ENCODE measurements around the gene NECTIN3. TPM values are rescaled to one million over a fixed set of nuclear protein-coding genes. Genes with fewer than 3 reads are reported as not detected.

NECTIN3 gene
- total RNA-seq, 4 donors from 2014 or later: 4.3 to 9.7 (median 5.8) TPM

DNA sequence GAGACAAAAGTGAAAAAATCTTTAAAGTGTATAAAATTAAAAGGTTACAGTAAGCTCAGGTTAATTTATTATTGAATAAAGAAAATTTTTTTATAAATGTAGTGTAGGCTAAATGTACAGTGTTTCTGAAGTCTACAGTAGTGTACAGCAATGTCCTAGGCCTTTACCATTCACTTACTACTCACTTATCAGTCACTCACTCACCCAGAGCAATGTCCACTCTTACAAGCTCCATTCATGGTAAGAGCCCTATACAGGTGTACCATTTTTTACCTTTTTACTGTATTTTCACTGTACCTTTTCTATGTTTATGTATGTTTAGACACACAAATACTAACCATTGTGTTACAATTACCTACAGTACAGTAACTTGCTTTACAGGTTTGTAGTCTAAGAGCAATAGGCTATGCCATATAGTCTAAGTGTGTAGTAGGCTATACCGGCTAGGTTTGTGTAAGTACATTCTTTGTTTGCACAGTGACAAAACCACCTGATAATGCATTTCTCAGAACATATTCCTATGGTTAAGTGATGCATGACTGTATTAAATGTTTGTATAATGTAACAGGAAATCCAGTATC, 38.1 kb upstream of the NECTIN3 start:
- ATAC-seq: no peak
- no peaks in the 10 kb centered on the region for H3K4me1 ChIP-seq
- intact Hi-C loops (cut with DNase I; ENCODE audit: low total_unique reads) (no loop called here), in situ Hi-C loops (cut with MboI; ENCODE audit: low sequenced_read_pairs in 4 of 4) (no loop called here)
- no peak overlapping the region for H3K27ac ChIP-seq
- no peak overlapping the region for H3K4me3 ChIP-seq
- H3K36me3 ChIP-seq: no peaks in the 10 kb centered on the region
- TF ChIP-seq, protein P1, sequence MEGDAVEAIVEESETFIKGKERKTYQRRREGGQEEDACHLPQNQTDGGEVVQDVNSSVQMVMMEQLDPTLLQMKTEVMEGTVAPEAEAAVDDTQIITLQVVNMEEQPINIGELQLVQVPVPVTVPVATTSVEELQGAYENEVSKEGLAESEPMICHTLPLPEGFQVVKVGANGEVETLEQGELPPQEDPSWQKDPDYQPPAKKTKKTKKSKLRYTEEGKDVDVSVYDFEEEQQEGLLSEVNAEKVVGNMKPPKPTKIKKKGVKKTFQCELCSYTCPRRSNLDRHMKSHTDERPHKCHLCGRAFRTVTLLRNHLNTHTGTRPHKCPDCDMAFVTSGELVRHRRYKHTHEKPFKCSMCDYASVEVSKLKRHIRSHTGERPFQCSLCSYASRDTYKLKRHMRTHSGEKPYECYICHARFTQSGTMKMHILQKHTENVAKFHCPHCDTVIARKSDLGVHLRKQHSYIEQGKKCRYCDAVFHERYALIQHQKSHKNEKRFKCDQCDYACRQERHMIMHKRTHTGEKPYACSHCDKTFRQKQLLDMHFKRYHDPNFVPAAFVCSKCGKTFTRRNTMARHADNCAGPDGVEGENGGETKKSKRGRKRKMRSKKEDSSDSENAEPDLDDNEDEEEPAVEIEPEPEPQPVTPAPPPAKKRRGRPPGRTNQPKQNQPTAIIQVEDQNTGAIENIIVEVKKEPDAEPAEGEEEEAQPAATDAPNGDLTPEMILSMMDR (IDR thresholded peaks at IDR 0.05 in 4 of 5, conservative IDR thresholded peaks at IDR 0.05 in 1 of 5): no peak
- TF ChIP-seq POLR2A (IDR thresholded peaks at IDR 0.05): no peak
- no peaks in the 10 kb centered on the region for H3K27me3 ChIP-seq
- no peak for DNase-seq
- H3K9me3 ChIP-seq: no peaks in the 10 kb centered on the region

DNA sequence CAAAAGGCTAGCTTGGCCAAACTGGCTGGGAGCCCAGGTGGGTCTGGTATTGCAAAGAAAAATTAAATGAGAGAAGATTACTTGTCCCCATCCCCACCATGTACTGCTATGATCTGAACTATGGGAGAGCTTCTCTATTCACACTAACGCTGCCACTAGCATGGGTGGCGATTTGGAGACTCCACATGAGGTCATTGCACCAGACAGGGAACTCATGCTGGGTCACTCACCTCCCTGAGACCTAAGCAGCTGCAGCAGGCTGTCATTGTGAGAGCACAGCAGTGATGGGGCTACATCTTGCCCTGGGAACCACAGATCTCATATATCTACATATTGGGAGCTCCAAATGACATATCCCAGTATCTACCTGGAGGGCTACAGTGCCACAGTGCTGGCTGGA, 36.3 kb upstream of the NECTIN3 start:
- Histone ChIP-seq H3K27ac (no peak overlapping the region), H3K9me3 (no peaks in the 10 kb centered on the region), H3K36me3 (no peaks in the 10 kb centered on the region), H3K27me3 (no peaks in the 10 kb centered on the region), H3K4me3 (no peak overlapping the region), H3K4me1 (no peaks in the 10 kb centered on the region)
- no peak for ATAC-seq
- in situ Hi-C loops (cut with MboI; ENCODE audit: low sequenced_read_pairs in 4 of 4): no loop called here
- TF ChIP-seq POLR2A (IDR thresholded peaks at IDR 0.05): no peak
- TF ChIP-seq, protein P1 (IDR thresholded peaks at IDR 0.05 in 4 of 5, conservative IDR thresholded peaks at IDR 0.05 in 1 of 5): no peak
- no peak for DNase-seq
- intact Hi-C loops (cut with DNase I; ENCODE audit: low total_unique reads): no loop called here

DNA sequence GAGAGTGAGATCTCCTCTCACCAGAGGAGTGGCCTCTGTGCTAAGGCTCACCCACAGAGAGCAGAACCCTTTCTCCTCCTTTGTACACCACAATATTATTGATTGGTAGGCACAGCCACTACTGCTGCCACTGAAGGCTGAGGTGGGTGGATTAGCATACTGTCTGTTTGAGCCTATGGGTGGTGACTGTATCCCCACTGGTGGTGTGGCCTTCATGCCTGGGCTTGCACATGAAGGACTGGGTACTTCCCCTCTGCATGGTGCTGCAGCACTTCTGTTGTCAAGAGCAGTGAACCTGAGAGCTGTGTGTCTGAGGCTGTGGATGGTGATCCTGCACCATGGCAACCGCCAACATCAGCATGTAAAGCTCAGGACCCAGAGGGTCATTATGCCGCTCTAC, 35.7 kb upstream of the NECTIN3 start:
- DNase-seq: no peak
- in situ Hi-C loops (cut with MboI; ENCODE audit: low sequenced_read_pairs in 4 of 4) (no loop called here), intact Hi-C loops (cut with DNase I; ENCODE audit: low total_unique reads) (no loop called here)
- Histone ChIP-seq H3K4me1 (no peaks in the 10 kb centered on the region), H3K27me3 (no peaks in the 10 kb centered on the region), H3K4me3 (no peak overlapping the region), H3K36me3 (no peaks in the 10 kb centered on the region), H3K27ac (no peak overlapping the region), H3K9me3 (no peaks in the 10 kb centered on the region)
- TF ChIP-seq, protein P1 (IDR thresholded peaks at IDR 0.05 in 4 of 5, conservative IDR thresholded peaks at IDR 0.05 in 1 of 5): no peak
- no peak for TF ChIP-seq POLR2A (IDR thresholded peaks at IDR 0.05)
- ATAC-seq: no peak

DNA sequence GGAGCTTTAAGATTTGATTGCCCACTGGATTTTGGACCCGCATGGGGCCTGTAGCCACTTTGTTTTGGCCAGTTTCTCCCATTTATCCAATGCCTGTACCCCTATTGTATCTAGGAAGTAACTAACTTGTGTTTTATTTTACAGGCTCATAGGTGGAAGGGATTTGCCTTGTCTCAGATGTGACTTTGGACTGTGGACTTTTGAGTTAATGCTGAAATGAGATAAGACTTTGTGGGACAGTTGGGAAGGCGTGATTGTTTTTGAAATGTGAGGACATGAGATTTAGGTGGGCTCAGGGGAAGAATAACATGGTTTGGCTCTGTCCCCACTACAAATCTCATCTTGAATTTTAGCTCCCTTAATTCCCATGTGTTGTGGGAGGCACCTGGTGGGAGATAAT, 30.7 kb upstream of the NECTIN3 start:
- Histone ChIP-seq H3K36me3 (no peaks in the 10 kb centered on the region), H3K9me3 (no peaks in the 10 kb centered on the region), H3K4me1 (no peaks in the 10 kb centered on the region), H3K27me3 (no peaks in the 10 kb centered on the region), H3K4me3 (no peak overlapping the region), H3K27ac (no peak overlapping the region)
- DNase-seq (no peak), ATAC-seq (no peak)
- no peak for TF ChIP-seq POLR2A (IDR thresholded peaks at IDR 0.05)
- TF ChIP-seq, protein P1 (IDR thresholded peaks at IDR 0.05 in 4 of 5, conservative IDR thresholded peaks at IDR 0.05 in 1 of 5): no peak
- intact Hi-C loops (cut with DNase I; ENCODE audit: low total_unique reads) (no loop called here), in situ Hi-C loops (cut with MboI; ENCODE audit: low sequenced_read_pairs in 4 of 4) (no loop called here)

DNA sequence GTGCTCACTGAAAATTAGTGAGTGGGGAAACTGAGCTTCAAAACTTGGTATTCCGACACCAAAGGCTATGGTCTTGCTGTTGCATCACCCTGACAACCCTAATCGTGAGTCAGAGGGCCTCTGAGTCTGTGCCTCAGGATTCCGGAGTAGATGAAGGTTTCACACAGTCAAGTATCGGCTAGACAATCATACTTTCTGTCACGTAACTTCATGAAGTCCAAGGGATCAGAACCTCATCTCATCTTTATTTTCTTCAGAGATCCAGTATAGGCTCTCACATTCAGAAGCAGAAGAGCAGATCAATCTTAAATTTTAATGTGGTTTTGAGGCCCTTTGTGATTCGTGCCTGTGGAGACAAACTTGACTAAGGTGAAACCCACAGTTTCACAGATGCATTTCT, 26.1 kb upstream of the NECTIN3 start:
- intact Hi-C loops (cut with DNase I; ENCODE audit: low total_unique reads): no loop called here
- no peak overlapping the region for H3K27ac ChIP-seq
- H3K27me3 ChIP-seq: no peaks in the 10 kb centered on the region
- H3K4me1 ChIP-seq: no peaks in the 10 kb centered on the region
- DNase-seq (no peak), ATAC-seq (no peak)
- H3K9me3 ChIP-seq: no peaks in the 10 kb centered on the region
- no peak overlapping the region for H3K4me3 ChIP-seq
- H3K36me3 ChIP-seq: no peaks in the 10 kb centered on the region
- in situ Hi-C loops (cut with MboI; ENCODE audit: low sequenced_read_pairs in 4 of 4): no loop called here
- TF ChIP-seq POLR2A (IDR thresholded peaks at IDR 0.05): no peak
- TF ChIP-seq, protein P1 (IDR thresholded peaks at IDR 0.05 in 4 of 5, conservative IDR thresholded peaks at IDR 0.05 in 1 of 5): no peak

Data from gastrocnemius medialis (tissue), 4 donors.